GM13976 (cell line): ENCODE measurements around the gene TRIO.

Experiments
- DNase-seq: peaks from one replicate; pipeline ENCODE4 v3.0.0; 2012; ENCODE audit warnings: low spot score
- CTCF ChIP-seq: IDR thresholded peaks from 2 replicates; pipeline ENCODE4 v1.5.1; 2012; ENCODE audit warnings: borderline replicate concordance, mild to moderate bottlenecking; ENCODE audit not compliant: insufficient read depth; ENCODE audit errors: extremely low read depth, missing control alignments, control extremely low read depth
- in situ Hi-C: fragments of 300-500 bp; cut with MboI; formaldehyde crosslinking; loops from one replicate; pipeline ENCODE4 v1.12.0; 2022; ENCODE audit warnings: low sequenced_read_pairs, mixed read lengths, inconsistent platforms; ENCODE audit not compliant: unreplicated experiment

TRIO gene

GRCh38 chr5:14112998-14113652 lies 30.0 kb upstream of the TRIO start:
- no peak for TF ChIP-seq CTCF
- in situ Hi-C loops, result no loop called here
- DNase-seq, result no peak

GRCh38 chr5:14114615-14115251 lies 28.4 kb upstream of the TRIO start:
- TF ChIP-seq CTCF, result no peak
- in situ Hi-C loops, result no loop called here

GRCh38 chr5:14115323-14115895 lies 27.7 kb upstream of the TRIO start:
- in situ Hi-C loops, result no loop called here
- DNase-seq, result no peak
- no peak for TF ChIP-seq CTCF

More at GRCh38 chr5:14114615-14115251, 28.4 kb upstream of the TRIO start:
- no peak for DNase-seq

- in situ Hi-C loops, result no loop called here
- DNase-seq, result no peak
- no peak for TF ChIP-seq CTCF
Observed at GRCh38 chr5:14118551-14119320, 24.4 kb upstream of the TRIO start.

- TF ChIP-seq CTCF, result no peak
- in situ Hi-C loops, result no loop called here
- no peak for DNase-seq
Observed at GRCh38 chr5:14120176-14120575, 23.0 kb upstream of the TRIO start.

GRCh38 chr5:14121552-14121951 lies 21.6 kb upstream of the TRIO start:
- TF ChIP-seq CTCF, result no peak
- DNase-seq, result no peak
- in situ Hi-C loops, result no loop called here
